ENCODE measurements around the gene AMOTL1.

DNA sequence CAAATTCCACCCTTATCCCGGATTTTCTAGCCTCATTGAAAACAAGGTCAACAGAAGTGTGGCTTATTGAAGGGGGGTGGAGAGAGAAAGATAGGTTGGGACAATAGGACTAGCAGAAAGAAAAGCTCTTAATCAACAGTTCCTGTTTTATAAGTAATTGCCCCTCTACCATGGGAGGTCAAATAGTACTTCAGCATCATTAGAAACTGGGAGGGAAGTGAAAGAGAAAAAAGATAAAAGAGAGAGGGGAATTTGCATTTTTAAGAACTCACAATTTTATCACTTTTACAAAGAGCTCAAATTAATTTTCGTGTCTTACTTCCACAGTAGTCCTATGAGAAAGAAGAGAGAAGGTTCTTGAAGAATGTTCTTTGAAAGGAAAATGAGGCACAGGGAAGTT is 89.2 kb downstream of the AMOTL1 start:
- TF ChIP-seq POLR2AphosphoS5 (IDR thresholded peaks at IDR 0.05) = no peak
- no peak for TF ChIP-seq EP300 (IDR thresholded peaks at IDR 0.05)

Measured in stomach (tissue), 4 donors.